D721Med (cell line): ENCODE measurements around the gene NCMAP.
"Not testable (repeated sequence)": the region's sequence is repeated elsewhere in the genome, so short reads cannot be mapped to it uniquely, and the experiment has no call there.

Source experiments
- DNase-seq: peaks from one replicate; pipeline ENCODE4 v3.0.0; 2011; ENCODE audit warnings: low spot score; ENCODE audit not compliant: insufficient read length
- FAIRE-seq: peaks from 2 replicates; lab custom pipeline; 2011; peaks lifted over from hg19 to GRCh38; lab: Jason Lieb, UNC
- TF ChIP-seq, protein P1 (sequence below): IDR thresholded peaks from 2 replicates; pipeline ENCODE4 v1.5.1; 2012; ENCODE audit warnings: mild to moderate bottlenecking, control low read depth; ENCODE audit not compliant: insufficient read depth; ENCODE audit errors: missing control alignments

The NCMAP gene

GRCh38 chr1:24516506-24516905 lies 39.4 kb upstream of the NCMAP start:
- FAIRE-seq (no peak), DNase-seq (no peak)
- TF ChIP-seq, protein P1, sequence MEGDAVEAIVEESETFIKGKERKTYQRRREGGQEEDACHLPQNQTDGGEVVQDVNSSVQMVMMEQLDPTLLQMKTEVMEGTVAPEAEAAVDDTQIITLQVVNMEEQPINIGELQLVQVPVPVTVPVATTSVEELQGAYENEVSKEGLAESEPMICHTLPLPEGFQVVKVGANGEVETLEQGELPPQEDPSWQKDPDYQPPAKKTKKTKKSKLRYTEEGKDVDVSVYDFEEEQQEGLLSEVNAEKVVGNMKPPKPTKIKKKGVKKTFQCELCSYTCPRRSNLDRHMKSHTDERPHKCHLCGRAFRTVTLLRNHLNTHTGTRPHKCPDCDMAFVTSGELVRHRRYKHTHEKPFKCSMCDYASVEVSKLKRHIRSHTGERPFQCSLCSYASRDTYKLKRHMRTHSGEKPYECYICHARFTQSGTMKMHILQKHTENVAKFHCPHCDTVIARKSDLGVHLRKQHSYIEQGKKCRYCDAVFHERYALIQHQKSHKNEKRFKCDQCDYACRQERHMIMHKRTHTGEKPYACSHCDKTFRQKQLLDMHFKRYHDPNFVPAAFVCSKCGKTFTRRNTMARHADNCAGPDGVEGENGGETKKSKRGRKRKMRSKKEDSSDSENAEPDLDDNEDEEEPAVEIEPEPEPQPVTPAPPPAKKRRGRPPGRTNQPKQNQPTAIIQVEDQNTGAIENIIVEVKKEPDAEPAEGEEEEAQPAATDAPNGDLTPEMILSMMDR, result no peak

- DNase-seq (no peak), FAIRE-seq (no peak)
- TF ChIP-seq, protein P1, result no peak
Observed at GRCh38 chr1:24517898-24518297, 38.0 kb upstream of the NCMAP start.

GRCh38 chr1:24520282-24520681 lies 35.6 kb upstream of the NCMAP start:
- DNase-seq, FAIRE-seq: not testable (repeated sequence)

- no peak for FAIRE-seq
- TF ChIP-seq, protein P1, result no peak
Observed at GRCh38 chr1:24525606-24526005, 30.3 kb upstream of the NCMAP start.

DNA sequence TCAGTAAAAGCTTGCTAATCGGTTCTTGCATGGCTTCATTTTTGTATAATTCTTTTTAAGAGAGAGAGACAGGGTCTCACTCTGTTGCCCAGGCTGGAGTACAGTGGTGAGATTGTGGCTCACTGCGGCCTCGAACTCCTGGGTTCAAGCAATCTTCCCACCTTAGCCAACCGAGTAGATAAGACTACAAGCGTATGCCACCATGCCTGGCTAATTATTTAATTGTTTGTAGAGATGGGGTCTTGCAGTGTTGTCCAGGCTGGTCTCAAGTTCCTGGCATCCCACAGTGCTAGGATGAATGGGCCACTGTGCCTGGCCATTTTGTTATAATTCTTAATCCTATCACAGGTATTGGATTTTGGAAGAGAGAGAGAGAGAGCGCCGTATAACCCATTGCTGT lies 29.8 kb upstream of the NCMAP start:
- FAIRE-seq, result no peak
- no peak for DNase-seq
- TF ChIP-seq, protein P1, result no peak

More at GRCh38 chr1:24525606-24526005, 30.3 kb upstream of the NCMAP start:
- DNase-seq, result no peak

- DNase-seq, result no peak
- FAIRE-seq, result no peak
- TF ChIP-seq, protein P1, result peak; percentile 55
Observed at GRCh38 chr1:24526940-24527542, 28.8 kb upstream of the NCMAP start.

DNA sequence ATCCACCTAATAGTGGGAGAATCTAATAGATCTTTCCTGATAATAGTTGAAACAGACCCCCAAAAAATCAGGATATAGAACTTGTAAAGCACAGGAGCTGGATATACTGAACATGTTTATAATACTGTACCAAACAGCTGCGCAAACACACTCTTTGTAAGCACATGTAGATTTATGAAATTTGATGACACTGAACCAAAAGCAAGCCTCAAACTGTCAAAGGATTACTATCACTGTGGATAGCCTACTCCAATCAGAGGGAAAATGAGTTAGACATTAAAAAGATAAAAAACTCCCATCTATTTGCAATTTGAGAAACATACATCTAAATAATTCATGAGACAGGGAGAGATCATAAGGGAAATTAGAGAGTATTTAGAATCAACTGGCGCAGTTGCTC lies 27.1 kb upstream of the NCMAP start:
- DNase-seq (no peak), FAIRE-seq (no peak)
- TF ChIP-seq, protein P1, result no peak

GRCh38 chr1:24529292-24529691 lies 26.6 kb upstream of the NCMAP start:
- DNase-seq, FAIRE-seq: not testable (repeated sequence)
